Measurements from ENCODE around the gene ADPRH. TPM values are rescaled to one million over a fixed set of nuclear protein-coding genes. Genes with fewer than 3 reads are reported as not detected.

Gene ADPRH
- polyA plus RNA-seq, 3 donors = 10.6 to 37.8 (median 31.5) TPM

- 96% methylated on average over 4 of the region's 11 CpGs for WGBS (ENCODE audit: insufficient coverage)
- Histone ChIP-seq H3K4me1 (ENCODE audit: control insufficient read depth in 1 of 2, insufficient read depth in 2 of 2, low read length in 2 of 2) (peaks cover 60 to 66% of the 10 kb centered on the region in 2 donors), H3K9me3 (replicated peaks in 1 of 2; ENCODE audit: control insufficient read depth in 1 of 2, insufficient read depth in 1 of 2, low read length in 2 of 2) (peaks cover 0 to 5% of the 10 kb centered on the region in 2 donors), H3K9ac (ENCODE audit: insufficient read depth, low read length, poor library complexity, severe bottlenecking) (no peak overlapping the region), H3K4me3 (replicated peaks in 1 of 3; ENCODE audit: low read depth in 2 of 3, low read length in 3 of 3) (peak overlapping the region in 1 of 3 experiments; percentile 7), H3K79me2 (ENCODE audit: insufficient read depth, low read length) (no peaks in the 10 kb centered on the region), H3K27ac (ENCODE audit: low read depth in 1 of 2, low read length in 2 of 2) (peak overlapping the region; percentile 45 to 84), H4K20me1 (ENCODE audit: insufficient read depth, low read length) (no peaks in the 10 kb centered on the region), H3K36me3 (replicated peaks in 1 of 2; ENCODE audit: control insufficient read depth in 1 of 2, insufficient read depth in 2 of 2, low read length in 2 of 2) (no peaks in the 10 kb centered on the region), H2AFZ (ENCODE audit: insufficient read depth, low read depth, low read length, poor library complexity, severe bottlenecking) (no peak overlapping the region), H3K4me2 (replicated peaks; ENCODE audit: extremely low read depth, low read length, poor library complexity, severe bottlenecking) (peak overlapping the region; percentile 7), H3K27me3 (ENCODE audit: control insufficient read depth in 2 of 2, insufficient read depth in 2 of 2, low read length in 2 of 2) (no peaks in the 10 kb centered on the region)
- peaks cover 0 to 8% (median 5%) of the 10 kb centered on the region in 7 donors for H3K9me3 Mint-ChIP-seq
- peaks cover 0 to under 1% (median 0%) of the 10 kb centered on the region in 3 donors for H3K27me3 Mint-ChIP-seq (ENCODE audit: low read depth in 3 of 3)
- intact Hi-C loops (cut with micrococcal nuclease) = loop anchor here in 1 of 2 donors (10.0 kb wide), 1 partner anchor 59 kb away; no protein-coding TSS in a partner anchor
- no peak for TF ChIP-seq CTCF (IDR thresholded peaks at IDR 0.05)
- peaks cover 66% of the 10 kb centered on the region for H3K4me1 Mint-ChIP-seq
- peak in 2 of 3 donors; percentile 35 to 36 for DNase-seq
- H3K4me3 Mint-ChIP-seq = no peak overlapping the region
- H3K27ac Mint-ChIP-seq = peak overlapping the region; percentile 73 to 90 (median 85)
- H3K36me3 Mint-ChIP-seq = peaks cover 20 to 34% of the 10 kb centered on the region in 2 donors
These were observed 6.7 kb downstream of the ADPRH start for GRCh38 chr3:119585856-119586570.

GRCh38 chr3:119586733-119587172 is 7.5 kb downstream of the ADPRH start:
- Mint-ChIP-seq H3K4me3 (no peak overlapping the region), H3K27me3 (ENCODE audit: low read depth in 3 of 3) (peaks cover 0 to 4% (median 0%) of the 10 kb centered on the region in 3 donors), H3K9me3 (peaks cover 0 to 11% (median 5%) of the 10 kb centered on the region in 7 donors), H3K27ac (peak overlapping the region in 4 of 7 donors; percentile 25 to 92 (median 70)), H3K36me3 (peaks cover 20 to 34% of the 10 kb centered on the region in 2 donors), H3K4me1 (peaks cover 63% of the 10 kb centered on the region)
- Histone ChIP-seq H3K27ac (ENCODE audit: low read depth in 1 of 2, low read length in 2 of 2) (peak overlapping the region in 1 of 2 donors; percentile 84), H3K9ac (ENCODE audit: insufficient read depth, low read length, poor library complexity, severe bottlenecking) (no peak overlapping the region), H3K27me3 (ENCODE audit: control insufficient read depth in 2 of 2, insufficient read depth in 2 of 2, low read length in 2 of 2) (no peaks in the 10 kb centered on the region), H3K9me3 (replicated peaks in 1 of 2; ENCODE audit: control insufficient read depth in 1 of 2, insufficient read depth in 1 of 2, low read length in 2 of 2) (peaks cover 0 to 7% of the 10 kb centered on the region in 2 donors), H2AFZ (ENCODE audit: insufficient read depth, low read depth, low read length, poor library complexity, severe bottlenecking) (no peak overlapping the region), H3K36me3 (replicated peaks in 1 of 2; ENCODE audit: control insufficient read depth in 1 of 2, insufficient read depth in 2 of 2, low read length in 2 of 2) (no peaks in the 10 kb centered on the region), H4K20me1 (ENCODE audit: insufficient read depth, low read length) (no peaks in the 10 kb centered on the region), H3K4me3 (replicated peaks in 1 of 3; ENCODE audit: low read depth in 2 of 3, low read length in 3 of 3) (no peak overlapping the region), H3K4me2 (replicated peaks; ENCODE audit: extremely low read depth, low read length, poor library complexity, severe bottlenecking) (no peak overlapping the region), H3K4me1 (ENCODE audit: control insufficient read depth in 1 of 2, insufficient read depth in 2 of 2, low read length in 2 of 2) (peaks cover 60 to 63% of the 10 kb centered on the region in 2 donors), H3K79me2 (ENCODE audit: insufficient read depth, low read length) (no peaks in the 10 kb centered on the region)
- WGBS (ENCODE audit: insufficient coverage) = no CpG with 5 or more reads among the region's 3 CpGs
- intact Hi-C loops (cut with micrococcal nuclease) = loop anchor here (1.0 to 10.0 kb wide), 2 partner anchors 7 to 58 kb away; partner anchors contain the start of gene ADPRH (in 1 of the 2)
- DNase-seq = peak in 1 of 3 donors; percentile 28
- no peak for TF ChIP-seq CTCF (IDR thresholded peaks at IDR 0.05)

Measured in CD14-positive monocyte (primary cell).